Upper lobe of right lung (tissue), 1 donor: ENCODE measurements around the gene ZNF275. TPM values are rescaled to one million over a fixed set of nuclear protein-coding genes. Genes with fewer than 3 reads are reported as not detected.

Experiments used
- ATAC-seq: fragments of 200-7000 bp; cut with Tn5 transposase; one replicate; pipeline ENCODE4 v1.9.1; 2020; ENCODE audit warnings: mild to moderate bottlenecking, moderate library complexity
- DNase-seq: peaks from one replicate; pipeline ENCODE4 v3.0.0-alpha.2; 2020
- H3K27ac ChIP-seq: fragments of 200-600 bp; one replicate; pipeline ENCODE4 v1.8.0; 2022
- H3K27me3 ChIP-seq: fragments of 200-600 bp; one replicate; pipeline ENCODE4 v1.8.0; 2022; ENCODE audit warnings: mild to moderate bottlenecking
- H3K36me3 ChIP-seq: fragments of 200-600 bp; one replicate; pipeline ENCODE4 v1.8.0; 2022
- H3K4me1 ChIP-seq: fragments of 200-600 bp; one replicate; pipeline ENCODE4 v1.8.0; 2022
- H3K4me3 ChIP-seq: fragments of 200-600 bp; one replicate; pipeline ENCODE4 v1.8.0; 2022; ENCODE audit warnings: mild to moderate bottlenecking
- H3K9me3 ChIP-seq: fragments of 200-600 bp; one replicate; pipeline ENCODE4 v1.8.0; 2022
- CTCF ChIP-seq: fragments of 200-600 bp; IDR thresholded peaks from one replicate; pipeline ENCODE4 v1.8.0; 2022; ENCODE audit warnings: antibody characterized with exemption
- intact Hi-C: fragments of 100-400 bp; cut with DNase I; formaldehyde crosslinking; loops from one replicate; pipeline ENCODE4 v1.11.0; 2022
- total RNA-seq: library from RNA; stranded (reverse); fragmentation: NEBNext Ultra II Directional; extraction: Animal tissue kit (Norgen Biotek cat#: 25700); gene quantifications from one replicate; pipeline ENCODE4 v1.2.1, GENCODE V29; 2021
- donor health status: DM: no; HTN: yes; CAD: no; lungs with severe emphysema.

ZNF275 gene
- total RNA-seq, 1 donor from 2014 or later, result 9.0 TPM

GRCh38 chrX:153375571-153375970, 41.6 kb downstream of the ZNF275 start:
- H3K4me3 ChIP-seq, result no peak overlapping the region
- ATAC-seq (no peak), DNase-seq (no peak)
- intact Hi-C loops, result no loop called here
- H3K9me3 ChIP-seq, result no peaks in the 10 kb centered on the region
- no peak overlapping the region for H3K27ac ChIP-seq
- H3K4me1 ChIP-seq, result no peaks in the 10 kb centered on the region
- no peak for TF ChIP-seq CTCF
- H3K36me3 ChIP-seq, result no peaks in the 10 kb centered on the region
- no peaks in the 10 kb centered on the region for H3K27me3 ChIP-seq

- no peak for DNase-seq
- Histone ChIP-seq H3K4me1 (no peaks in the 10 kb centered on the region), H3K36me3 (no peaks in the 10 kb centered on the region), H3K27me3 (no peaks in the 10 kb centered on the region), H3K4me3 (no peak overlapping the region), H3K27ac (no peak overlapping the region), H3K9me3 (no peaks in the 10 kb centered on the region)
- intact Hi-C loops, result no loop called here
- no peak for ATAC-seq
- TF ChIP-seq CTCF, result no peak
Measured at GRCh38 chrX:153377727-153378126, 43.8 kb downstream of the ZNF275 start.

- H3K4me3 ChIP-seq, result no peak overlapping the region
- H3K9me3 ChIP-seq, result no peaks in the 10 kb centered on the region
- no peak overlapping the region for H3K27ac ChIP-seq
- ATAC-seq, result no peak
- no peaks in the 10 kb centered on the region for H3K27me3 ChIP-seq
- TF ChIP-seq CTCF, result no peak
- no peak for DNase-seq
- H3K4me1 ChIP-seq, result no peaks in the 10 kb centered on the region
- intact Hi-C loops, result no loop called here
- H3K36me3 ChIP-seq, result no peaks in the 10 kb centered on the region
Measured at GRCh38 chrX:153378607-153379006, 44.7 kb downstream of the ZNF275 start.

GRCh38 chrX:153379508-153379907, 45.6 kb downstream of the ZNF275 start:
- Histone ChIP-seq H3K36me3 (no peaks in the 10 kb centered on the region), H3K9me3 (no peaks in the 10 kb centered on the region), H3K4me1 (no peaks in the 10 kb centered on the region), H3K27me3 (no peaks in the 10 kb centered on the region), H3K27ac (no peak overlapping the region), H3K4me3 (no peak overlapping the region)
- DNase-seq, result no peak
- no peak for TF ChIP-seq CTCF
- no peak for ATAC-seq
- intact Hi-C loops, result no loop called here

GRCh38 chrX:153379971-153380581, 46.1 kb downstream of the ZNF275 start:
- TF ChIP-seq CTCF, result no peak
- Histone ChIP-seq H3K36me3 (no peaks in the 10 kb centered on the region), H3K4me1 (no peaks in the 10 kb centered on the region), H3K27ac (no peak overlapping the region), H3K27me3 (no peaks in the 10 kb centered on the region), H3K4me3 (no peak overlapping the region), H3K9me3 (no peaks in the 10 kb centered on the region)
- intact Hi-C loops, result no loop called here
- DNase-seq, result no peak
- ATAC-seq, result no peak

GRCh38 chrX:153380691-153381090, 46.7 kb downstream of the ZNF275 start:
- intact Hi-C loops, result no loop called here
- no peak for DNase-seq

More at GRCh38 chrX:153380691-153381090, 46.7 kb downstream of the ZNF275 start:
- TF ChIP-seq CTCF, result no peak
- no peak for ATAC-seq
- H3K36me3 ChIP-seq, result no peaks in the 10 kb centered on the region
- no peak overlapping the region for H3K4me3 ChIP-seq
- no peaks in the 10 kb centered on the region for H3K27me3 ChIP-seq
- no peak overlapping the region for H3K27ac ChIP-seq
- H3K9me3 ChIP-seq, result no peaks in the 10 kb centered on the region
- H3K4me1 ChIP-seq, result no peaks in the 10 kb centered on the region
